Measurements from ENCODE around the gene CHIC2. TPM values are rescaled to one million over a fixed set of nuclear protein-coding genes. Genes with fewer than 3 reads are reported as not detected.

The CHIC2 gene
- total and polyA plus RNA-seq, 2 donors (not counting 1 experiment from before 2014, with no cell fraction given) = 39.4 to 52.0 TPM

DNA sequence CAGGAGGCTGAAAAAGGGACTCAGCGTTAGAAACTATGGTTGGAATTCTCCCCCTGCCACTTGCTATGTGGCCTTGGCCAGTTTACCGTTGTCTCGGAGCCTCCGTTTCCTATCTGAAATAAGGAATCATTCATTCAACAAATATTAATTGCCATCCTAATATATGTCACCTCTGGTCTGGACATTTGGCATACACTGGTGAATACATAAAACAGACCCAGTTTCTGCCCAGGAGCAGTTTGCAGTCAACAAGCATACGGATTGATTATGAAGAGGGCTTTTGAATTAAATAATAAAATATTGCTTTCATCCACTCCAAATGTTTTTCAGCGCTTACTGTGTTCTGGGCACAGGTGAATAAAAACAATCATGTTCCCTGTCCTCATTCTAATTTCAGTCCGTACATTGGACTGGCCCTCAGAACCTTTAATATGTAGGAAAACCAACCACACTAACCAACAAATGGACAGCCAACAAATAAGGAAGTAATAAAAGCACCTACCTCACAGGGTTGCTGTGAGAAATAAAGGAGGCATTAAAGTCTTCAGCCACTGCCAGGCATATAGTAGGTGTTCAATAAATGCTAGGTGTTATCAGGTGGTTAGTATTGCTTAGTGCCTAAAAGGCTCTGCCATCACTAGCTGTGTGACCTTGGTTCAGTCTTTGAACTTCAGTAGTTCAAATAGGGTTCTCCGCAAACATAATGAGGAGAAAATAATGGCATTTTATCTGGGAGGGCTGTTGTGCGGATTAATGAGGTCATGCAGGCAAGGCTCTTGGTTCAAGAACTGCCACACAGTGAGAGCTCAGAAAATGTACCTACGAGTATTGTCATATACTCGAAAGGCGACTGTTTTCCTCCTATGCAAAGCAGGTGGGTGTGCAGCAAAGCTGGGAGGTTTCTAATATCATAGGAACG lies 28.3 kb upstream of the CHIC2 start:
- Histone ChIP-seq H3K9me3 (ENCODE audit: control insufficient read depth, insufficient read depth, low read depth, low read length) (no peaks in the 10 kb centered on the region), H2AFZ (ENCODE audit: low read length) (no peak overlapping the region), H3K4me3 (replicated peaks in 1 of 4; ENCODE audit: control extremely low read depth in 1 of 4, insufficient read depth in 1 of 4, low read depth in 3 of 4, low read length in 4 of 4) (peak overlapping the region; percentile 57 to 74 (median 69)), H3K4me1 (ENCODE audit: control insufficient read depth, extremely low read depth, insufficient read depth, low read length) (peaks cover 6% of the 10 kb centered on the region), H3K9ac (ENCODE audit: insufficient read depth, low read length) (no peak overlapping the region), H3K79me2 (ENCODE audit: control insufficient read depth, insufficient read depth, low read length) (no peaks in the 10 kb centered on the region), H3K4me2 (ENCODE audit: extremely low read depth, insufficient read depth, low read length) (peak overlapping the region; percentile 100), H3K36me3 (ENCODE audit: control insufficient read depth, insufficient read depth, low read length) (no peaks in the 10 kb centered on the region), H3K27ac (ENCODE audit: insufficient read depth, low read length) (no peak overlapping the region), H3K27me3 (ENCODE audit: control insufficient read depth, insufficient read depth, low read length) (peaks cover 3% of the 10 kb centered on the region), H4K20me1 (ENCODE audit: control insufficient read depth, extremely low read depth, insufficient read depth, low read length) (no peaks in the 10 kb centered on the region)
- TF ChIP-seq, protein P1, sequence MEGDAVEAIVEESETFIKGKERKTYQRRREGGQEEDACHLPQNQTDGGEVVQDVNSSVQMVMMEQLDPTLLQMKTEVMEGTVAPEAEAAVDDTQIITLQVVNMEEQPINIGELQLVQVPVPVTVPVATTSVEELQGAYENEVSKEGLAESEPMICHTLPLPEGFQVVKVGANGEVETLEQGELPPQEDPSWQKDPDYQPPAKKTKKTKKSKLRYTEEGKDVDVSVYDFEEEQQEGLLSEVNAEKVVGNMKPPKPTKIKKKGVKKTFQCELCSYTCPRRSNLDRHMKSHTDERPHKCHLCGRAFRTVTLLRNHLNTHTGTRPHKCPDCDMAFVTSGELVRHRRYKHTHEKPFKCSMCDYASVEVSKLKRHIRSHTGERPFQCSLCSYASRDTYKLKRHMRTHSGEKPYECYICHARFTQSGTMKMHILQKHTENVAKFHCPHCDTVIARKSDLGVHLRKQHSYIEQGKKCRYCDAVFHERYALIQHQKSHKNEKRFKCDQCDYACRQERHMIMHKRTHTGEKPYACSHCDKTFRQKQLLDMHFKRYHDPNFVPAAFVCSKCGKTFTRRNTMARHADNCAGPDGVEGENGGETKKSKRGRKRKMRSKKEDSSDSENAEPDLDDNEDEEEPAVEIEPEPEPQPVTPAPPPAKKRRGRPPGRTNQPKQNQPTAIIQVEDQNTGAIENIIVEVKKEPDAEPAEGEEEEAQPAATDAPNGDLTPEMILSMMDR (conservative IDR thresholded peaks at IDR 0.05 in 1 of 2, IDR thresholded peaks at IDR 0.05 in 1 of 2; ENCODE audit: low read depth in 1 of 2, low read length in 2 of 2) = no peak
- no peak for TF ChIP-seq EZH2 (IDR thresholded peaks at IDR 0.05; ENCODE audit: low read length, missing control alignments)
- DNase-seq (ENCODE audit: low read depth in 2 of 2) = no peak

DNA sequence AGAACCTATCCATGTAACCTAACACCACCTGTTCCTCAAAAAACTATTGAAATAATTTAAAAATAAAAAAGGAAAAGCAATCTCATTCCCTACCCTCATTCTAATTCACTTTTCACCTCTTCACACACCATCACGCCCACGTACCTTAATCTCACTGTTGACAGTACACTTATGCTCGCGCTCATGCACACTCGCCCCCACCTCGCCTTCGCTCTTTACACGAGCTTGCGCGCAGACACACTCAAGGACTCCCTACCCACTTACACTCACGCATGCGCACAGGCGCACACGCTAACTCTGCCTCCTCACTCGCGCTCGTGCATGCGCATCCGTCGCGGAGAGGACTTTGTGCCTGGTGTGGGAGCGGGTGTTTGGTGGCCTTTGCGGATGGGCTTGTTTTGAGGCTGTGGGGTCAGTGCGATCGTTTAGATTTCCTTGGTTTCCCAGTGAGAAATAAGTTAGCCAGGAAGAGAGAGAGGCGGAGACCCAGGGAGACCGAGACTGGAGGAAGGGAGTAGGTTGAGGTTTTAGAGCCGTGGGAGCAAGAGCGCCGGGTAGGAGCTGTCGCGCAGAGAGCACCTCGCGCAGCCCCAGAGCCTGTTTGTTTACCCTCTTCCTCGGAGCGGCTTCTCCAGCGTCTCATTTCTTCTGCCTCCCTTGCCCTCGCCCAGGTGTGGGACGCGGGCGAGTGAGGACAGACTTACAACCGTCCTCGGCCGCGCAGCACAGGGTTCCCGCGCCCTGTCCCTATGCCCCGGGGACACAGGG lies 27.4 kb upstream of the CHIC2 start:
- Histone ChIP-seq H3K36me3 (ENCODE audit: control insufficient read depth, insufficient read depth, low read length) (no peaks in the 10 kb centered on the region), H3K4me3 (replicated peaks in 1 of 4; ENCODE audit: control extremely low read depth in 1 of 4, insufficient read depth in 1 of 4, low read depth in 3 of 4, low read length in 4 of 4) (peak overlapping the region; percentile 57 to 74 (median 69)), H3K9ac (ENCODE audit: insufficient read depth, low read length) (peak overlapping the region; percentile 48), H3K9me3 (ENCODE audit: control insufficient read depth, insufficient read depth, low read depth, low read length) (no peaks in the 10 kb centered on the region), H3K4me2 (ENCODE audit: extremely low read depth, insufficient read depth, low read length) (peak overlapping the region; percentile 100), H3K27ac (ENCODE audit: insufficient read depth, low read length) (no peak overlapping the region), H3K79me2 (ENCODE audit: control insufficient read depth, insufficient read depth, low read length) (no peaks in the 10 kb centered on the region), H3K4me1 (ENCODE audit: control insufficient read depth, extremely low read depth, insufficient read depth, low read length) (peaks cover 6% of the 10 kb centered on the region), H3K27me3 (ENCODE audit: control insufficient read depth, insufficient read depth, low read length) (peaks cover 2% of the 10 kb centered on the region), H4K20me1 (ENCODE audit: control insufficient read depth, extremely low read depth, insufficient read depth, low read length) (no peaks in the 10 kb centered on the region), H2AFZ (ENCODE audit: low read length) (peak overlapping the region; percentile 72)
- TF ChIP-seq, protein P1 (conservative IDR thresholded peaks at IDR 0.05 in 1 of 2, IDR thresholded peaks at IDR 0.05 in 1 of 2; ENCODE audit: low read depth in 1 of 2, low read length in 2 of 2) = no peak
- no peak for TF ChIP-seq EZH2 (IDR thresholded peaks at IDR 0.05; ENCODE audit: low read length, missing control alignments)
- DNase-seq (ENCODE audit: low read depth in 2 of 2) = peak; percentile 62 to 75

Data from fibroblast of lung (primary cell).